DND-41 (cell line): Measurements from ENCODE around the gene BRS3.

ENCODE experiments used
- CTCF ChIP-seq: IDR thresholded peaks from 2 replicates; pipeline ENCODE4 v1.5.1; 2012; ENCODE audit warnings: borderline replicate concordance, low read length, moderate library complexity, mild to moderate bottlenecking; ENCODE audit not compliant: poor library complexity, severe bottlenecking; ENCODE audit errors: extremely low read depth
- EZH2 ChIP-seq: IDR thresholded peaks from 3 replicates; pipeline ENCODE4 v1.6.1; 2012; ENCODE audit warnings: borderline replicate concordance, low read depth, mild to moderate bottlenecking, moderate library complexity, low read length, inconsistent platforms; ENCODE audit not compliant: severe bottlenecking

GRCh38 chrX:136519069-136519468 lies 31.3 kb downstream of the BRS3 start:
- TF ChIP-seq CTCF (no peak), EZH2 (no peak)
